Sigmoid colon (tissue), 4 donors: Measurements from ENCODE around the gene PREP.

ENCODE experiments used
- POLR2A ChIP-seq, 2 donors: fragments of 450-650 bp; IDR thresholded peaks; one replicate each; pipeline ENCODE4 v1.6.1; 2016; ENCODE audit warnings: antibody characterized with exemption in 2 of 2, mild to moderate bottlenecking in 2 of 2, moderate library complexity in 2 of 2
- POLR2AphosphoS5 ChIP-seq, 4 donors: sonication (generic); formaldehyde crosslinking; IDR thresholded peaks; one replicate each; pipeline ENCODE4 v1.6.1; 2017; ENCODE audit warnings: antibody characterized with exemption in 4 of 4
- TF ChIP-seq, protein P1 (sequence below), 4 experiments: fragments of 450-650 bp in 3 of 4; fragments of 200-600 bp in 1 of 4; IDR thresholded peaks; one replicate each; pipeline ENCODE4 v1.5.1; 2016 to 2019; ENCODE audit warnings: antibody characterized with exemption in 4 of 4, mild to moderate bottlenecking in 3 of 4, moderate library complexity in 2 of 4

- TF ChIP-seq, protein P1, sequence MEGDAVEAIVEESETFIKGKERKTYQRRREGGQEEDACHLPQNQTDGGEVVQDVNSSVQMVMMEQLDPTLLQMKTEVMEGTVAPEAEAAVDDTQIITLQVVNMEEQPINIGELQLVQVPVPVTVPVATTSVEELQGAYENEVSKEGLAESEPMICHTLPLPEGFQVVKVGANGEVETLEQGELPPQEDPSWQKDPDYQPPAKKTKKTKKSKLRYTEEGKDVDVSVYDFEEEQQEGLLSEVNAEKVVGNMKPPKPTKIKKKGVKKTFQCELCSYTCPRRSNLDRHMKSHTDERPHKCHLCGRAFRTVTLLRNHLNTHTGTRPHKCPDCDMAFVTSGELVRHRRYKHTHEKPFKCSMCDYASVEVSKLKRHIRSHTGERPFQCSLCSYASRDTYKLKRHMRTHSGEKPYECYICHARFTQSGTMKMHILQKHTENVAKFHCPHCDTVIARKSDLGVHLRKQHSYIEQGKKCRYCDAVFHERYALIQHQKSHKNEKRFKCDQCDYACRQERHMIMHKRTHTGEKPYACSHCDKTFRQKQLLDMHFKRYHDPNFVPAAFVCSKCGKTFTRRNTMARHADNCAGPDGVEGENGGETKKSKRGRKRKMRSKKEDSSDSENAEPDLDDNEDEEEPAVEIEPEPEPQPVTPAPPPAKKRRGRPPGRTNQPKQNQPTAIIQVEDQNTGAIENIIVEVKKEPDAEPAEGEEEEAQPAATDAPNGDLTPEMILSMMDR (IDR thresholded peaks at IDR 0.05): no peak
- TF ChIP-seq POLR2AphosphoS5 (IDR thresholded peaks at IDR 0.05) (no peak), POLR2A (IDR thresholded peaks at IDR 0.05) (no peak)
Observed at GRCh38 chr6:105304366-105304765, 98.5 kb downstream of the PREP start.
